HUES48 (cell line): ENCODE data around the gene CNST.

Experiments used
- H3K27ac ChIP-seq: one replicate; pipeline ENCODE4 v1.7.0; 2013; ENCODE audit warnings: low read depth, low read length, inconsistent platforms
- H3K27me3 ChIP-seq: 2 replicates; pipeline ENCODE4 v1.6.1; 2013; ENCODE audit warnings: mild to moderate bottlenecking, low read length; ENCODE audit not compliant: control insufficient read depth, insufficient read depth
- H3K36me3 ChIP-seq: 2 replicates; pipeline ENCODE4 v1.6.1; 2013; ENCODE audit warnings: low read length; ENCODE audit not compliant: control insufficient read depth, insufficient read depth
- H3K4me1 ChIP-seq: 2 replicates; pipeline ENCODE4 v1.6.1; 2013; ENCODE audit warnings: mild to moderate bottlenecking, low read length; ENCODE audit not compliant: control insufficient read depth, insufficient read depth
- H3K4me3 ChIP-seq: 2 replicates; pipeline ENCODE4 v1.5.1; 2013; ENCODE audit warnings: mild to moderate bottlenecking, low read depth, low read length
- H3K9ac ChIP-seq: 2 replicates; pipeline ENCODE4 v1.6.1; 2013; ENCODE audit warnings: mild to moderate bottlenecking, low read depth, low read length, moderate library complexity
- H3K9me3 ChIP-seq: 2 replicates; pipeline ENCODE4 v1.6.1; 2013; ENCODE audit warnings: low read length; ENCODE audit not compliant: control insufficient read depth, insufficient read depth

CNST gene

DNA sequence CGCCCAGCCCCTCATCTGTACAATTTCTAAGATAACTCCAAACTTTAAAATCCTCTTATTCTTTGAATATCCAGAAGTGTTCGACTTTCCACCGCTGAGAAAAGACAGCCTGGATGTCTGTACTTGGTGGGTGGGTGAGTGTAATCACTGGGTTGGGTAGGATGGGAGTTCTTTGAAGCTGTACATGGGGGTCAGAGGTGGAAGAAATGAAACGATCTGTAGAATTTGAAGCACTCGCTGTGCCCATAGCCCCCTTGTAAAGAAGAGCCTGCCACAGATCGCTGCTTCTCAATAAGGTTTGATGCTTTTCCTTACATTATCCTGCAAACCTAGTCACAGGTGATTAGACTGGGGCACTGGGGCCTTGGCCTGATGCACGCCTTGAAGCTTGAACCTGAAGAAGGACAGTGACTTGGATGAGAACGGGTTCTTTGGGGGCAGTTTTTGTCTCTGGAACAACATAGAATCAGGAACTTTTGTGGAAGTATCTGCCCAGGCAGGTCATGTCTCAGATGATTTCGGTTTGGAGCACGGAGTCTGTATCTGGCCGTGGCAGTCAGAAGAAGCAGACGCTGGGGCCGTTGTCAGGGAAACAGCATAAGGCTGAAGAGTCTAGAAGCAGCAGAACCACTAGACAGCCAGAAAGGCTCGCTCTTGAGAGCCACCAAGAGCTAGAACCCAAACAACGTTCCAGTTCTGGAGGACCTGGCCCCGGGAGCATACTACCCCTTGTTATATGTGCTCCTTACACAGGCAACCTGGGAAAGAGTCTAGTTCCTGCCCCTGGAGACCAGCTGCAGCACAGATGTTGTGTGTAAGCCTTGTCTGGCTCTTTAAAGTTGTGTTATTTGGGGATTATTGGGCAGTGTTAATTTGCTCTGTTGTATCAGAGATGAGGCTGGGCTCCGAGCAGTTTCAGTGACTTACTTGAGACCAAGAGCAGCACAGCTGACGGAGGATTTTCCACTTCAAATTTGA is 112.8 kb downstream of the CNST start:
- no peak overlapping the region for H3K9ac ChIP-seq

DNA sequence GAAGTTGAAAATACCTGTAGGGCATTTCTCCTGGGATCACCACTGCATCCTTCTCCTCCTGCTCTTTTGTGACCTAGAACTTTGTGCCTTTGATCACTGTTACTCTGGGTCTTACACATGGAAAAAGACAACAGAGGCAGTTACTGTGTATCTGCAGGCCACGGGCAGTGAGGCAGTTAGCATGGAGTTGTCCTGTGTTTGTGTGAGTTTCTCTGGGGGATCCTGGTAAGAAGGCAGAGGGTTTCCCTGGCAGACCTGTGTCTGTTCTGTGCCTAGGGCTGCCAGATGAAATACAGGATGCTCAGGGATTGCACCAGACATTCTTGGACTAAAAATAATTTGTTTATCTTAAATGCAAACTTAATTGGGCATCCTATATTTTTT is 113.5 kb downstream of the CNST start:
- Histone ChIP-seq H3K9me3 (no peaks in the 10 kb centered on the region), H3K9ac (no peak overlapping the region), H3K4me3 (no peak overlapping the region), H3K27ac (no peak overlapping the region), H3K36me3 (no peaks in the 10 kb centered on the region), H3K4me1 (no peaks in the 10 kb centered on the region), H3K27me3 (no peaks in the 10 kb centered on the region)

More for the DNA sequence above, 112.8 kb downstream of the CNST start:
- Histone ChIP-seq H3K27ac (no peak overlapping the region), H3K4me1 (no peaks in the 10 kb centered on the region), H3K4me3 (no peak overlapping the region), H3K27me3 (no peaks in the 10 kb centered on the region), H3K36me3 (no peaks in the 10 kb centered on the region), H3K9me3 (no peaks in the 10 kb centered on the region)

DNA sequence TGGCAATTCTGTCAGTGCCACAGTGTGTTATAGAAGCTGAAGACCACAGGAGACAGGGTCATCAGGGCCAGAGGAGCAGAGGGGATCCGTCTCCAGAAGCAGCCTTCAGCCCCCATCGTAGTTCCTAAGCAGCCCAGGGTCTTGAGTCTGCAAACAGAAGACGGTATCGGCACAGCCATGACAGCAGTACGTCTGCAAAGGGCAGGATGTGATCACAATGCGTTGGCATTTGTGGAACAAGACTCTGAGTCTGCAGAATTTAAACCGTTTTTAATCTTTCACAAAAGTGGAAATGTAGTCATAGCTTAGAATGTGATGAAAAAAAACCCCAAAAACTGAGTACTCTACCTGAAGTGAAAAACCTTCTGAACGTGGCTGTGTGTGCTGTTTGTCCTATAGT is 113.9 kb downstream of the CNST start:
- no peaks in the 10 kb centered on the region for H3K36me3 ChIP-seq
- no peak overlapping the region for H3K9ac ChIP-seq
- H3K27ac ChIP-seq, result no peak overlapping the region
- H3K4me3 ChIP-seq, result no peak overlapping the region
- H3K27me3 ChIP-seq, result no peaks in the 10 kb centered on the region
- no peaks in the 10 kb centered on the region for H3K9me3 ChIP-seq
- no peaks in the 10 kb centered on the region for H3K4me1 ChIP-seq

DNA sequence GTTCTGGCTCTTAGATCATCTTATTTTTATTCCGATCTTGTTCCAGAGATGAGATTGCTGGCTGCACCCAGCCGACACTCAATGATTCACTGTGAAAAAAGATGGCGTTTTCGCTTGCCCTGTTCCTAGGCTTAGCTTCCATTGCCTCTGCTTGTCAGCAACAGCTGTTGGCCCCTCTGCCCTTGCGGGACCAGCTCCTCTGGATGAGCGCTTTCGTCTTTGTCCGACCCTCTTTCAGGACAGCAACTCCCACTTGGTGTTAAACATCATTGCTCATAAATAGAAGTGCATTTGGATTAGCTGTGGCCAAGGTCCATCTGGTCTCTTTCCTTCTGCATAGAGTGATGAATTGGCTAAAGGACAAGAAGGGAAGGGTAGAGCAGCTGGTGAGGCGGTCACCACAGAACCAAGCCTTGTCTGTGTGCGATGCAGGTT is 114.5 kb downstream of the CNST start:
- no peak overlapping the region for H3K9ac ChIP-seq
- H3K27ac ChIP-seq, result no peak overlapping the region
- H3K27me3 ChIP-seq, result no peaks in the 10 kb centered on the region
- no peaks in the 10 kb centered on the region for H3K9me3 ChIP-seq
- no peaks in the 10 kb centered on the region for H3K36me3 ChIP-seq
- H3K4me3 ChIP-seq, result no peak overlapping the region
- no peaks in the 10 kb centered on the region for H3K4me1 ChIP-seq

DNA sequence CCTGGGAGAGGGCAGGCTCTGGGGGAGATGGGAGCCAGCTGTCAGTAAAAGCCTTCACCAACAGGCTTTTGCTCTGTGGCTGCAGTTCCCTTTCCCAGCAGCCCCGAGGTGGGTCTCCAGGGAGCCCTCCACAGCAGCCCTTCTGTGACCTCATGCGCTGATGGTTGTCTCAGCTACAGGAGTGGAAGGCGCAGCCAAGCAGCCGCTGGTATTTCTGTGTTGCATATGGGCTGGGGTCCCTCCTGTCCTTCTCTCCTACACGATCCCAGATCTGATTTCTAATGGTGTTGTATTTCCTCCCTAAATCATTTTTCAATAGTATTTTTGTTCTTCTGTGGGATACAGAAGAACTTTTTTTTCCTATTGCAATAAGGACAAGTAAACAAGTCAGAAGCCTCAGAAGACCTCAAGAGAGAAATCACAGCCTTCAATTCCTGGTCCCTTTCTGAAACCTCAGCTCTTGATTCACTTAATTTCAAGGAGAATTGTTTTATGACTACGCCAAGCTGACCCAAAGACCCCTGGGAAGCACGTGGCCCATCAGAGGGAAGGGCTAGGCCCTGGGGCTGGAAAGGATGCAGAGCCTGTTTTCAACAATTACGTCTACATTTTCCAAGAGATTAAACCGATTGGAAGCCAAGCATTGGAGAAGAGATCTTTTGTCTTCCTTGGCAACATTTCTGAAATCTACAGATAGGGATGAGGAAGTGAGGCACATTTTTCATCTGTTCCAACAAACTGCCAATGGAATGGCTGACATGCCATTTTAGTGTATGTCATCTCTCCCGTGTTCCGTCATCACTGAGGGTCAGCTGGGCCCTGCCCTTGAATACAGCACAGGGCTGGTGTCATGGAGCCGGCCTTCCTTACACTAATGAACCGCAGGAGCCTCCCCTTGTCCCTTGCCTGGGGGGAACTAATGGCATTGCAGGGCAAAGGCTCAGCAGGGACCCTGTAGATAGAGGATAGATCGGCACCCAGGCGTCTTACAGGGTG is 115.9 kb downstream of the CNST start:
- Histone ChIP-seq H3K4me3 (no peak overlapping the region), H3K27me3 (no peaks in the 10 kb centered on the region), H3K9ac (no peak overlapping the region), H3K9me3 (no peaks in the 10 kb centered on the region), H3K27ac (no peak overlapping the region), H3K36me3 (no peaks in the 10 kb centered on the region), H3K4me1 (no peaks in the 10 kb centered on the region)

DNA sequence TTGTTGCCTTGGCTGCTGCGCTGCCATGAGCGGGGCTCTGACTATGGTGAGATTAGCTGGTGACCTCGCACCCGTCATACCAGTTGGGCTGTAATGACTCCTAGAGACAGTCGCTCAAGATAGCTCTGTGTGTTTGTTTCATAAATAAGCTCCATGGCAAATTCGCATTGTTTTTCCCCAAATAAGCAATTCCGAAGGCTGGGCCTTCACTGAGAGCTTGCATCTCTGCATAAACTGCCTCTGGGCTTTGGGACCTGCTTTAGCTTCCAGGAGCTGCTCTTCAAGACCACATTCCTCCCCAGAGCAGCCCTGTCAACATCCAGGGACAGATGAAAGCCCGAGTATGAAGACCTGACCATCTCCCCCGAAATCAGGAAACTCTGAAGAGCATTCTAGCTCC is 117.3 kb downstream of the CNST start:
- no peaks in the 10 kb centered on the region for H3K4me1 ChIP-seq
- no peaks in the 10 kb centered on the region for H3K36me3 ChIP-seq
- no peak overlapping the region for H3K27ac ChIP-seq
- H3K27me3 ChIP-seq, result no peaks in the 10 kb centered on the region
- no peaks in the 10 kb centered on the region for H3K9me3 ChIP-seq
- no peak overlapping the region for H3K9ac ChIP-seq
- H3K4me3 ChIP-seq, result no peak overlapping the region

DNA sequence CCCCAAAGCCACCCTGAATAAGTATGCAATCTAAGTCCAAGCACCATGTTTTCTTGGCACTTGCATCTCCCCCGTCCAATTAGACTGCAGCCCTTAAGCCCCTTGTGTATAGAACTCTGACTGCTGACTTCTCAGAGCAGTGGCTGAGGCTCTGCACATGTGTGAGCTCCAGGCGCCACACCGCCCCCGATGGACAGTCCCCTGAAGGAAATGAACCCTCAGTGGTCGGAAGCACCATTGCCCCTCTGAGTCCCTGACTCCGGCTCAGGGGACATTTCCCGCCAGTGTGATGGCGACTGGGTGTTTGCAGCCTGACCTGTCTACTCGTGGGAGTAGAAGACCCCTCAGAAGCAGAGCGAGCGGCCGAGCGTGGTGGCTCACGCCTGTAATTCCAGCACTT is 120.7 kb downstream of the CNST start:
- Histone ChIP-seq H3K4me1 (no peaks in the 10 kb centered on the region), H3K4me3 (no peak overlapping the region), H3K36me3 (no peaks in the 10 kb centered on the region), H3K9me3 (no peaks in the 10 kb centered on the region), H3K27ac (no peak overlapping the region), H3K9ac (no peak overlapping the region), H3K27me3 (no peaks in the 10 kb centered on the region)

DNA sequence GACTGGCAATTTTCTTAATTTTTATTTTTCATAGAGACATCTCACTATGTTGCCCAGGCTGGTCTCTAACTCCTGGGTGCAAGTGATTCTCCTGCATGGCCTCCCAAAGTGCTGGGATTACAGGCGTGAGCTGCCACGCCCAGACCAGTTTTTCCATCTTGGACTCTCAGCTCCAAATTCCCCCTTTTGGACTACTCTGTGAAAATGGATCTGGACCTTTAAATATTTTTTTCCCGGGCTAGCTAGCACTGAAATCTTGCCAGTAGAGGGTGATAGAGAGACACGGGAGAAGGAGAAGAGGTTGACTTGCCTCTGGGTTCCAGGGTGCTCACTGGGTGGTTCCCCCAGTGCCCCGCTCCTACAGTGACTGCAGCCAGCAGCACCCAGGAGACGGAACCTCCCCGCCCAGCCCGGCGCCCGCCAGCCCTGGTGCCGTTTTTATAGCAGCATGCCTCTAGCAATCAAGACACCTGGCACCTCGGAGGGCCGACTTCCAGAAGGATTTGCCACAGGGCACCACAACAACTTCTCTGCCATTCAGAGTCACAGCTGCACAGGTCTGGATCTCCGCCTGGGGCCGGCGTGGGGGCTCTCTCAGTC is 123.3 kb downstream of the CNST start:
- peaks cover 12% of the 10 kb centered on the region for H3K9me3 ChIP-seq
- no peak overlapping the region for H3K4me3 ChIP-seq
- H3K36me3 ChIP-seq, result no peaks in the 10 kb centered on the region
- no peaks in the 10 kb centered on the region for H3K4me1 ChIP-seq
- H3K9ac ChIP-seq, result no peak overlapping the region
- no peak overlapping the region for H3K27ac ChIP-seq
- no peaks in the 10 kb centered on the region for H3K27me3 ChIP-seq

DNA sequence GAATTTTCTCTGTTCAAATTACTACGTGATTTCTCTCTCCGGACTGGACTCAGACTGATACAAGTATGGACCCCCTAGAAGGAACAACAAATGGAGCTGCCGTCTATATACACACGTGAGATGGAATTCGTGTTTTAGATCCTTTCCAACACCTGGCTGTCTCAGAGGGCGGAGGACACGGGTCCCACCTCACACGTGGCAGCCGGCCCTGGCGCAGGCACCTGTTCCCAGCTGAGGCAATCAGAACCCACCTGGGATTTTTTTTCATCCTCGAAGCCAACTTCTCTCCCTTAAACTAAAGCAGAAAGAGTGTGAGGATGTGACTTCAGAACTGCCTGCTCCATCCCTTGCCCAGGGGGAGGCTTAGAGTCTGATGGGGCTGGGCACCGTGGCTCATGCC is 123.8 kb downstream of the CNST start:
- no peaks in the 10 kb centered on the region for H3K36me3 ChIP-seq
- no peaks in the 10 kb centered on the region for H3K27me3 ChIP-seq
- H3K9me3 ChIP-seq, result peaks cover 16% of the 10 kb centered on the region
- no peak overlapping the region for H3K27ac ChIP-seq
- H3K9ac ChIP-seq, result no peak overlapping the region
- H3K4me1 ChIP-seq, result no peaks in the 10 kb centered on the region
- no peak overlapping the region for H3K4me3 ChIP-seq

DNA sequence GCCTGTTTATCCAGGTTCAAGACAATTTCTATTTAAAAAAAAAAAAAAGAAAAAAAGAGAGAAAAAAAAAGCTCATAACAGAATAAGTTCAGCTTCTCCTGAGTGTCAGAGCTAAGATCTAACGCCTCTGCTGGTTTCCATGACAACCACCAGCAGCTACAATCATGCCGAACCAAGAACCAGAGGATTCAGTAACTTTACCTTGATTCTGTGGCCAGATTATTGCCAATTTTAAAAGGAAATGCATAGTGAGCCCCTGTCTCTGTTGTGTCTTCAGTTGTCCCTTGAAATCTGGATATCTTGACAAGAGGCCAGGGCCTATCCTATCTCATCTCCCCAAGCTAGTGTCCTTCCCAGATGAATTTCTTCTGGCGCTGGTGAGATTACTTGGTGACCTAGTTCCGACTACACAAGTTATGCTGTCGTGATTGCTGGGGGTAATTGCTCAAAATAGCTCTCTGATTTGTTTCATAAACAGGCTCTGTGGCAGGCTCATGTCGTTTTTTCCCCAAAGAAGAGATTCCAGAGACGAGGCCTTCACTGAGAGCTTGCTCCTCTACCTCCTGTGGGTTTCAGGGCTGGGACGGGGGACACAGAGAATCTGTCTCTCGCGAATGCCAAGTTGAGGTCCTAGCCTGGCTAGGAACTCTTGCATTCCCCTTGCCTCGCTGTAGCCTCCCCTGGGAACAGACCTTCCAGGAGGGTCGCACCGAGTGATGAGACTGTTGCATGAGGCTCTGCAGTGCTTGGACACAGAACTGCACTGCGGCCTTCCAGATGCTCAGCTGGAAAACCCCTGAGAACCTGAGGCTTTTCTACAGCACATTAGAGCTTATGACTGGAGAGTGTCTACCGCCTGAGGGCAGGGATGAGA is 125.6 kb downstream of the CNST start:
- no peak overlapping the region for H3K9ac ChIP-seq
- no peaks in the 10 kb centered on the region for H3K27me3 ChIP-seq
- no peaks in the 10 kb centered on the region for H3K4me1 ChIP-seq

More for the DNA sequence above, 125.6 kb downstream of the CNST start:
- H3K9me3 ChIP-seq, result peaks cover 22% of the 10 kb centered on the region
- no peak overlapping the region for H3K27ac ChIP-seq
- no peak overlapping the region for H3K4me3 ChIP-seq
- H3K36me3 ChIP-seq, result no peaks in the 10 kb centered on the region
